HG02870 (cell line): ENCODE results near the gene ZNF691.
"Not testable (repeated sequence)": the region's sequence is repeated elsewhere in the genome, so short reads cannot be mapped to it uniquely, and the experiment has no call there.

Experiments used
- ATAC-seq: cut with Tn5 transposase; IDR thresholded peaks from one replicate; pipeline ENCODE4 v1.9.1; 2021; ENCODE audit warnings: mild to moderate bottlenecking, moderate library complexity; ENCODE audit not compliant: unreplicated experiment

Gene ZNF691

GRCh38 chr1:42856554-42856953, 10.1 kb downstream of the ZNF691 start:
- not testable (repeated sequence) for ATAC-seq

GRCh38 chr1:42859366-42859765, 13.0 kb downstream of the ZNF691 start:
- ATAC-seq: not testable (repeated sequence)

- ATAC-seq: no peak
These were observed 14.1 kb downstream of the ZNF691 start for GRCh38 chr1:42860339-42861013.

DNA sequence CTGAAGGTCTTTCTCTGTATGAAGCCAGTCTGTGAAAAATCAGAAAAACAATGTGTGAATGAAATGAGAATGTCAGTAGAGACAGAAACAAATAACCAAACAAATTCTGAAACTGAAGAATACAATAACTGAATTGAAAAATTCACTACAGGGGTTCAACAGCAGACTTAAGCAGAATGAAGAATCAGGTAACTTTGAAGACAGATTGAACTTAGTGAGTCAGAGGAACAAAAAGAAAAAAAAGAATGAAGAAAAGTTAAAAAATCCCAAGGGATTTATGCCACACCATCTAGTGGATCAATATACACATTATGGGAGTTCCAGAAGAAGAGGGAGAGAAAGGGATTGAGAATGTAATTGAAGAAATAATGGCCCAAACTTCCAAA, 14.6 kb downstream of the ZNF691 start:
- no peak for ATAC-seq

GRCh38 chr1:42866549-42866948, 20.1 kb downstream of the ZNF691 start:
- no peak for ATAC-seq

- ATAC-seq: not testable (repeated sequence)
These were observed 22.1 kb downstream of the ZNF691 start for GRCh38 chr1:42868466-42868865.

DNA sequence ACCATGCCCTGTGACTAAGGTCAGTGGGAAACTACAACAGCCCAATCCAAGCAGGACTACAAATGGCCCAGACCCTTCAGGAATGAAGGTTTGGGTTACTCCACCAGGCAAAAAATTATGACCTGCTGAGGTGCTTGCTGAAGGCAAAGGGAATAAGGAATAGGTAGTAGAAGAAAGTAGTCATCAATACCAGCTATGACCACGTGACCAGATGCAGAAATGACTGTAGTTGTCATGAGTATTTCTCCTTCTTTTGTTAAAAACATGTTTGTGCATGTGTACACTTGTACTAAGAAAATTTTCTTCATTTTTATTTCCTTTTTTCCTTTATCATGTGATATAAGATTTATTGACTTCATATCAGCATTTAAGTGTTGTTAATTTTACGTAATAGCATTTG, 22.8 kb downstream of the ZNF691 start:
- not testable (repeated sequence) for ATAC-seq

GRCh38 chr1:42869751-42870150, 23.3 kb downstream of the ZNF691 start:
- not testable (repeated sequence) for ATAC-seq

GRCh38 chr1:42873108-42873507, 26.7 kb downstream of the ZNF691 start:
- not testable (repeated sequence) for ATAC-seq

- ATAC-seq: no peak
These were observed 27.3 kb downstream of the ZNF691 start for GRCh38 chr1:42873670-42874069.

DNA sequence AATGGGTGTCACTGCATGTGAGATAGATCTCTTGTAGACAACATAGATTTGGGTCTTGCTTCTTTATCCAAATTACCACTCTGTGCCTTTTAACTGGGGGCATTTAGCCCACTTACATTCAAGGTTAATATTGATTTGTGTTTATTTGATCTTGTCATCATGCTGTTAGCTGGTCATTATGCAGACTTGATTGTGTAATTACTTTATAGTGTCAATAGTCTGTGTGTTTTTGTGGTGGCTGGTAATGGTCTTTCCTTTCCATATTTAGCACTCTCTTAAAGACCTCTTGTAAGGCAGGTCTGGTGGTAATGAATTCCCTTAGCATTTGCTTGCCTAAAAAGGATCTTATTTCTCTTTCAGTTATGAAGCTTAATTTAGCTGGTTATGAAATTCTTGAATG, 29.6 kb downstream of the ZNF691 start:
- no peak for ATAC-seq

GRCh38 chr1:42877380-42877779, 31.0 kb downstream of the ZNF691 start:
- no peak for ATAC-seq

- ATAC-seq: no peak
These were observed 34.0 kb downstream of the ZNF691 start for GRCh38 chr1:42880384-42880783.

- ATAC-seq: no peak
These were observed 39.8 kb downstream of the ZNF691 start for GRCh38 chr1:42886046-42886739.

GRCh38 chr1:42886800-42887199, 40.4 kb downstream of the ZNF691 start:
- no peak for ATAC-seq

GRCh38 chr1:42887366-42887765, 41.0 kb downstream of the ZNF691 start:
- no peak for ATAC-seq

- ATAC-seq: no peak
These were observed 41.7 kb downstream of the ZNF691 start for GRCh38 chr1:42888013-42888633.

DNA sequence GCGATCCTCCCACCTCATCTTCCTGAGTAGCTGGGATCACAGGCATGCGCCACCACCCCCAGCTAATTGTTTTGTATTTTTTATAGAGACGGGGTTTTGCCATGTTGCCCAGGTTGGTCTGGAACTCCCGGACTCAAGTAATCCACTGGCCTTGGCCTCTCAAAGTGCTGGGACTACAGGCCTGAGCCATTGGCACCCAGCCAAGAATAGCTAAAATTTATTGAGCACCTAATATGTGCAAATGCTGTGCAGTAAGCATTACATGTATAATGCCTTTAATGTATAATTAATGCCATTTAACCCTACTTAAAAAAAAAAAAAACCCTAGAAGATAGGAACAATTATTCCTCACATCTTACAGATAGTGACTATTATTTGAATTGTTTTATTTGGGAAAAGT, 42.9 kb downstream of the ZNF691 start:
- ATAC-seq: no peak

DNA sequence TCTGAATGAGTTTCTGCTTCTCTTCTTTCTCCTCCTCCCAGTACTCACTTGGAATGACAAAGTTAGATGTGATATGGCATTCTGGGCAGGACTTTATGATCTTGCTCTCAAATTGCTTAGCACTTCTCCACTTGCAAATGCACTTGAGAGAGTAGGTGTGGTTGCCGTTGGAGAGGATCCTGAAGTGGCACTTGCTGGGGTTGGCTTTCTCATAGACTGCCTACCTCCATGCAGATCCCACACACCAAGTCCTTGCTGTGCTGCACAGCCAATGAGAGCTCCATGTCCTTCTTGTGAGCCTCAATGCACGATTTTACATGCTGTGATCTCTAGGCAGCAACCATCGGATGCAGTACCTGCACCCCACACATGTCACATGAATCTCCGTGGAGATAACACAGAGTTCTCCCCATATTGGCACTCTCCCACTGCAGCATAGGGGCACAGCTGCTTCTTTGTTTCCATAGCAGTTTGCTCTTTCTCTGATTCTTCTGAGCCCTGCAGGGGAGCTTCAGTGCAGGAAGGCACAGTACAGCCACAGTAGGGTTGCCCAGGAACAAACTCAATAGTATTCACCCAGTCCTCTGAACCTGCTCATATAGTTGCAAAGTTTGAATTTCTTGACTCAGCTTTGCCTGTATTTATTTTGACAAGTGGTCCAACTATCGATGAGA, 45.2 kb downstream of the ZNF691 start:
- no peak for ATAC-seq

DNA sequence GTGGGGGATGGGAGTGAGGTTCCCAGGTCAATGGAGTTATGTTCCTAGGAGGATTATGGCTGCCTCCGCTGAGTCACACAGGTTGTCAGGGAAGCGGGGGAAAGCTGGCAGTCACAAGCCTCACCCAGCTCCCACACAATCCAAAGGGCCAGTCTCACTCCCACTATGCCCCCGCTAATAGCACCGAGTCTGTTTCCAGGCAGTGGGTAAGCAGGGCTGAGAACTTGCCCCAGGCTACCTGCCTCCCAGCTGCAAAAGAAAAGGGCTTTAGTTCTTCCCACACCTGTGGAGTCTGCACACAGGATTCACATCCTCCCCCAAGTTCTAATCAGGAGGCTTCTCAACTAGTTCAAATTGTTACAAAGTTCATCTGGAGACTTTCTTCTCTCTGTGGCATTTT, 53.5 kb downstream of the ZNF691 start:
- not testable (repeated sequence) for ATAC-seq
